ENCODE results near the gene FNIP2.

Gene FNIP2

GRCh38 chr4:158856852-158857251 is 88.0 kb downstream of the FNIP2 start (continued):
- peak; percentile 8 for TF ChIP-seq ZNF529 (tag by site-specific recombination; IDR thresholded peaks at IDR 0.05; ENCODE audit: insufficient replicate concordance)

GRCh38 chr4:158857951-158858350 is 89.1 kb downstream of the FNIP2 start:
- Histone ChIP-seq H3K4me3 (ENCODE audit: low read depth, low read length) (no peak overlapping the region), H3K9me3 (ENCODE audit: control insufficient read depth, insufficient read depth, low read depth, low read length) (no peaks in the 10 kb centered on the region), H3K27ac (ENCODE audit: extremely low read depth, low read depth, low read length) (no peak overlapping the region), H3K4me1 (ENCODE audit: control insufficient read depth, insufficient read depth, low read length) (no peaks in the 10 kb centered on the region), H3K36me3 (ENCODE audit: control insufficient read depth in 2 of 2, insufficient read depth in 1 of 2, low read length in 2 of 2) (peaks cover 3 to 38% of the 10 kb centered on the region in 2 experiments; a peak in 1 of 3 replicates)
- ChIA-PET POLR2A (no interaction called here), CTCF (interaction anchor here (0.7 to 4.3 kb wide), 8 partner anchors 8 to 354 kb away, joined by 3 to 16 read pairs (median 4); no protein-coding TSS in a partner anchor)
- TF ChIP-seq ZNF585B (tag by site-specific recombination; IDR thresholded peaks at IDR 0.05) (no peak), ELK4 (IDR thresholded peaks at IDR 0.05; ENCODE audit: borderline replicate concordance, low read depth, low read length) (no peak), ZNF157 (tag by site-specific recombination; IDR thresholded peaks at IDR 0.05) (no peak), ZBTB17 (tag by site-specific recombination; IDR thresholded peaks at IDR 0.05) (no peak), ZSCAN23 (tag by site-specific recombination; IDR thresholded peaks at IDR 0.05) (no peak), MEIS1 (CRISPR knock-in tag; IDR thresholded peaks at IDR 0.05; ENCODE audit: borderline replicate concordance) (no peak), SP2 (tag by site-specific recombination; IDR thresholded peaks at IDR 0.05) (no peak), KLF8 (tag by site-specific recombination; IDR thresholded peaks at IDR 0.05) (no peak), BCL6B (tag by site-specific recombination; IDR thresholded peaks at IDR 0.05) (no peak), HOXC10 (CRISPR knock-in tag; IDR thresholded peaks at IDR 0.05) (no peak), ZNF416 (tag by site-specific recombination; IDR thresholded peaks at IDR 0.05) (no peak), ZNF404 (tag by site-specific recombination; IDR thresholded peaks at IDR 0.05) (no peak), ZNF639 (tag by site-specific recombination; IDR thresholded peaks at IDR 0.05) (no peak), ZBTB6 (tag by site-specific recombination; IDR thresholded peaks at IDR 0.05) (no peak), ZNF112 (tag by site-specific recombination; IDR thresholded peaks at IDR 0.05) (no peak)

- Histone ChIP-seq H3K4me3 (ENCODE audit: low read depth, low read length) (no peak overlapping the region), H3K27ac (ENCODE audit: extremely low read depth, low read depth, low read length) (no peak overlapping the region), H3K9me3 (ENCODE audit: control insufficient read depth, insufficient read depth, low read depth, low read length) (no peaks in the 10 kb centered on the region), H3K36me3 (ENCODE audit: control insufficient read depth in 2 of 2, insufficient read depth in 1 of 2, low read length in 2 of 2) (peaks cover 3 to 45% of the 10 kb centered on the region in 2 experiments; a peak in 1 of 3 replicates), H3K4me1 (ENCODE audit: control insufficient read depth, insufficient read depth, low read length) (no peaks in the 10 kb centered on the region)
- ChIA-PET CTCF (interaction anchor here (0.6 to 4.3 kb wide), 8 partner anchors 9 to 353 kb away, joined by 3 to 16 read pairs (median 4); no protein-coding TSS in a partner anchor), POLR2A (no interaction called here)
- TF ChIP-seq ZFP69B (tag by site-specific recombination; IDR thresholded peaks at IDR 0.05) (no peak), ZNF561 (tag by site-specific recombination; IDR thresholded peaks at IDR 0.05; ENCODE audit: borderline replicate concordance) (no peak), MYNN (tag by site-specific recombination; IDR thresholded peaks at IDR 0.05; ENCODE audit: borderline replicate concordance) (no peak), OVOL3 (tag by site-specific recombination; IDR thresholded peaks at IDR 0.05) (no peak), ZNF121 (tag by site-specific recombination; IDR thresholded peaks at IDR 0.05) (no peak), ZBTB11 (tag by site-specific recombination; conservative IDR thresholded peaks at IDR 0.05; ENCODE audit: low read depth) (no peak), HOXD13 (CRISPR knock-in tag; IDR thresholded peaks at IDR 0.05; ENCODE audit: borderline replicate concordance) (no peak), ZBTB20 (tag by site-specific recombination; IDR thresholded peaks at IDR 0.05) (no peak), ZNF37A (tag by site-specific recombination; IDR thresholded peaks at IDR 0.05) (no peak)
Observed at GRCh38 chr4:158858410-158859199, 89.8 kb downstream of the FNIP2 start.
